Kidney glomerular epithelial cell (primary cell): ENCODE results near the gene KREMEN1.

Experiments used
- DNase-seq: peaks from one replicate; lab custom pipeline; 2025; lab: John Stamatoyannopoulos, UW

KREMEN1 gene

GRCh38 chr22:29184849-29185490 lies 112.1 kb downstream of the KREMEN1 start:
- no peak for DNase-seq

- no peak for DNase-seq
These were observed 113.5 kb downstream of the KREMEN1 start for GRCh38 chr22:29186302-29186701.

GRCh38 chr22:29187831-29188230 lies 115.0 kb downstream of the KREMEN1 start:
- no peak for DNase-seq

GRCh38 chr22:29190051-29190450 lies 117.2 kb downstream of the KREMEN1 start:
- no peak for DNase-seq

GRCh38 chr22:29190918-29191317 lies 118.1 kb downstream of the KREMEN1 start:
- DNase-seq, result no peak

- no peak for DNase-seq
These were observed 120.2 kb downstream of the KREMEN1 start for GRCh38 chr22:29193021-29193420.

- no peak for DNase-seq
These were observed 121.3 kb downstream of the KREMEN1 start for GRCh38 chr22:29194184-29194583.

GRCh38 chr22:29195118-29195963 lies 122.5 kb downstream of the KREMEN1 start:
- no peak for DNase-seq

- no peak for DNase-seq
These were observed 123.3 kb downstream of the KREMEN1 start for GRCh38 chr22:29195964-29196666.

- no peak for DNase-seq
These were observed 124.3 kb downstream of the KREMEN1 start for GRCh38 chr22:29197096-29197495.

GRCh38 chr22:29198240-29198639 lies 125.4 kb downstream of the KREMEN1 start:
- DNase-seq, result no peak

GRCh38 chr22:29199702-29200400 lies 127.0 kb downstream of the KREMEN1 start:
- no peak for DNase-seq

GRCh38 chr22:29200901-29201300 lies 128.1 kb downstream of the KREMEN1 start:
- no peak for DNase-seq

- DNase-seq, result no peak
These were observed 128.9 kb downstream of the KREMEN1 start for GRCh38 chr22:29201782-29202181.

GRCh38 chr22:29202212-29203192 lies 129.7 kb downstream of the KREMEN1 start:
- DNase-seq, result no peak

- no peak for DNase-seq
These were observed 130.9 kb downstream of the KREMEN1 start for GRCh38 chr22:29203488-29204454.

- no peak for DNase-seq
These were observed 131.8 kb downstream of the KREMEN1 start for GRCh38 chr22:29204455-29205183.

- DNase-seq, result no peak
These were observed 132.4 kb downstream of the KREMEN1 start for GRCh38 chr22:29205252-29205593.
